Ascending aorta (tissue), 2 donors: ENCODE data around the gene SDK2. TPM values are rescaled to one million over a fixed set of nuclear protein-coding genes. Genes with fewer than 3 reads are reported as not detected.

Source experiments
- DNase-seq, 2 donors: peaks; one replicate each; pipeline ENCODE4 v3.0.0-alpha.2; 2019; ENCODE audit warnings: low spot score in 2 of 2
- H3K27ac ChIP-seq, 2 donors: fragments of 200-600 bp; sonication (generic); one replicate each; pipeline ENCODE4 v1.5.1; 2016 to 2017; ENCODE audit warnings: mild to moderate bottlenecking in 1 of 2
- H3K27me3 ChIP-seq: fragments of 200-600 bp; sonication (generic); one replicate; pipeline ENCODE4 v1.5.1; 2017
- H3K36me3 ChIP-seq, 2 donors: fragments of 200-600 bp; sonication (generic); one replicate each; pipeline ENCODE4 v1.5.1; 2016
- H3K4me1 ChIP-seq, 2 donors: fragments of 200-600 bp; sonication (generic); one replicate each; pipeline ENCODE4 v1.5.1; 2016 to 2017; ENCODE audit warnings: mild to moderate bottlenecking in 1 of 2
- H3K4me3 ChIP-seq, 2 donors: fragments of 200-600 bp; sonication (generic); one replicate each; pipeline ENCODE4 v1.5.1; 2016 to 2017; ENCODE audit warnings: mild to moderate bottlenecking in 1 of 2
- H3K9me3 ChIP-seq, 2 donors: fragments of 200-600 bp; sonication (generic); one replicate each; pipeline ENCODE4 v1.5.1; 2016
- intact Hi-C: fragments of 100-400 bp; cut with DNase I; formaldehyde crosslinking; loops from one replicate; pipeline ENCODE4 v1.15.1; 2023
- total RNA-seq: library from RNA; depleted of rRNA; stranded (reverse); fragments of >200 nt; gene quantifications from one replicate; pipeline ENCODE4 v1.1.0, GENCODE V29; 2016
- TF ChIP-seq, protein P1 (sequence below), 3 experiments: fragments of 200-600 bp in 2 of 3; fragments of 450-650 bp in 1 of 3; sonication (generic) in 2 of 3; IDR thresholded peaks; one replicate each; pipeline ENCODE4 v1.5.1; 2016 to 2019; ENCODE audit warnings: antibody characterized with exemption in 3 of 3, mild to moderate bottlenecking in 1 of 3, moderate library complexity in 1 of 3

SDK2 gene
- total RNA-seq, 1 donor from 2014 or later = 8.1 TPM

DNA sequence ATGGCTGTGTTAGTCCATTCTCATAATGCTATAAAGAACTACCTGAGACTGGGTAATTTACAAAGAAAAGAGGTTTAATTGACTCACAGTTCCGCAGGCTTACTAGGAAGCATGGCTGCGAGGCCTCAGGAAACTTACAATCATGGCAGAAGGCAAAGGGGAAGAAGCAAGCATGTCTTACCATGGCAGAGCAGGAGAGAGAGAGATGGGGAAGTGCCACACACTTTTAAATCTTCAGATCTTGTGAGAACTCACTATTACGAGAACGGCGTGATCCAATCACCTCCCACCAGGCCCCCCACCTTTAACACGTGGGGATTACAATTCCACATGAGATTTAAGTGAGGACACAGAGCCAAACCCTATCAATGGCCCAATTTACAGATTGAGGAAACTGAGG is 96.5 kb downstream of the SDK2 start:
- no peak overlapping the region for H3K27ac ChIP-seq
- no peaks in the 10 kb centered on the region for H3K9me3 ChIP-seq
- H3K4me3 ChIP-seq = no peak overlapping the region
- H3K4me1 ChIP-seq = no peaks in the 10 kb centered on the region
- TF ChIP-seq, protein P1, sequence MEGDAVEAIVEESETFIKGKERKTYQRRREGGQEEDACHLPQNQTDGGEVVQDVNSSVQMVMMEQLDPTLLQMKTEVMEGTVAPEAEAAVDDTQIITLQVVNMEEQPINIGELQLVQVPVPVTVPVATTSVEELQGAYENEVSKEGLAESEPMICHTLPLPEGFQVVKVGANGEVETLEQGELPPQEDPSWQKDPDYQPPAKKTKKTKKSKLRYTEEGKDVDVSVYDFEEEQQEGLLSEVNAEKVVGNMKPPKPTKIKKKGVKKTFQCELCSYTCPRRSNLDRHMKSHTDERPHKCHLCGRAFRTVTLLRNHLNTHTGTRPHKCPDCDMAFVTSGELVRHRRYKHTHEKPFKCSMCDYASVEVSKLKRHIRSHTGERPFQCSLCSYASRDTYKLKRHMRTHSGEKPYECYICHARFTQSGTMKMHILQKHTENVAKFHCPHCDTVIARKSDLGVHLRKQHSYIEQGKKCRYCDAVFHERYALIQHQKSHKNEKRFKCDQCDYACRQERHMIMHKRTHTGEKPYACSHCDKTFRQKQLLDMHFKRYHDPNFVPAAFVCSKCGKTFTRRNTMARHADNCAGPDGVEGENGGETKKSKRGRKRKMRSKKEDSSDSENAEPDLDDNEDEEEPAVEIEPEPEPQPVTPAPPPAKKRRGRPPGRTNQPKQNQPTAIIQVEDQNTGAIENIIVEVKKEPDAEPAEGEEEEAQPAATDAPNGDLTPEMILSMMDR (IDR thresholded peaks at IDR 0.05) = no peak
- DNase-seq = no peak
- intact Hi-C loops = no loop called here
- H3K27me3 ChIP-seq = no peaks in the 10 kb centered on the region
- H3K36me3 ChIP-seq = no peaks in the 10 kb centered on the region

DNA sequence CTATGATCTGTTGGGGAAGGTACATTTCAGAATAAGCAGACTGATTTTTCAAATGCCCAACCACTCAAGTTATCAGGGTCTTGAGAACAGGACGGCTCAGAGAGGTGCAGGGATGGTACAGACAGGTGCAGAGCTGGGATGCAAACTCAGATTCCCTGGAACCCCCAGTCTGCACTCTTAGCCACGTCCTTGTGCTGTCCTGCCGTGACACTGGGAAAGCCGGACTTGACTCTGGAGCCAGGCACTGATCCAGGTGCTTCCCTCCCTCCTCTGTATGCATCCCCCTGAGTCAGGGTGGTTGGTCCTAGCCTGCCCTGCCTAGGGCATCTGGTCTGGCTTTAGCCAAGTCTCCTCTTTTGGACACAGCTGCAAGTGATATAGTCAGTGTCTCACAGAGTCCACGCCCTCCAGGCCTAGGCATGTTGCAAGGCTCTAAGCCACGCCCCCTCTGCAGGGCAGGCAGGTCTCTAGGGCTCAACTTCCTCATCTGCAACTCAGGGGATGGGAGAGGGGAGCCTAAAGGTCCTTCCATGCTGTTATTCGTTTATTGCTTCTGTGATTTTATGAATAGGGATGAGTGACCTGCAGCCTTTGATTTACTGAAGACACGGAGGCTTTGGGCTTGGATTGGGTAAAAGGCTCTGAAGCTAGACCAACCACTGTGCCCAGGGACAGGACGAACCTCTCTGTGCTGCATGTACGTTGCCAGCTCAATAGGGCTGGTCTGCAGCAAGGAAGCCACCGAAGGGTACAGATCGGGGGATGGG is 97.3 kb downstream of the SDK2 start:
- H3K9me3 ChIP-seq = no peaks in the 10 kb centered on the region
- H3K27ac ChIP-seq = no peak overlapping the region
- H3K4me1 ChIP-seq = no peaks in the 10 kb centered on the region
- intact Hi-C loops = no loop called here
- DNase-seq = no peak
- H3K4me3 ChIP-seq = no peak overlapping the region
- no peaks in the 10 kb centered on the region for H3K27me3 ChIP-seq
- H3K36me3 ChIP-seq = no peaks in the 10 kb centered on the region
- TF ChIP-seq, protein P1 (IDR thresholded peaks at IDR 0.05) = no peak

DNA sequence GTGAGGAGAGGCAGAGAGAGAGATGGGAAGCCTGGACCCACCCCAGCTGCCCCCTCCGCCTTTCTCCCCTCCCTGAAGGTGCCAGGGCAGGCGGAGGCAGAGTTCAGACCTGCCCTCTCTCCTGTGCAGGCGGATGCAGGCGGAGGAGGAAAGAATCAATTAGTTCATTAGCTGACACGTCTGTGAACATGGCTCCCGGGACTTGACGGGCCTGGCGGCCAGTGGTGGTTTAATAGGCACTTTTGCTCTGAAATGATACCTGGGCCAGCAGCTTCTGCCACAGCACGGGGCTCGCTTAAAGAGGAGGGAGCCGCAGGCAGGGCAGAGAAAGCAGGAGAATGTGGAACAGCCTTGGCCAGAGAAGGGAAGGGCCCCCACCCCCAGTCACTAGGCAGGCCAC is 98.1 kb downstream of the SDK2 start:
- TF ChIP-seq, protein P1 (IDR thresholded peaks at IDR 0.05) = no peak

DNA sequence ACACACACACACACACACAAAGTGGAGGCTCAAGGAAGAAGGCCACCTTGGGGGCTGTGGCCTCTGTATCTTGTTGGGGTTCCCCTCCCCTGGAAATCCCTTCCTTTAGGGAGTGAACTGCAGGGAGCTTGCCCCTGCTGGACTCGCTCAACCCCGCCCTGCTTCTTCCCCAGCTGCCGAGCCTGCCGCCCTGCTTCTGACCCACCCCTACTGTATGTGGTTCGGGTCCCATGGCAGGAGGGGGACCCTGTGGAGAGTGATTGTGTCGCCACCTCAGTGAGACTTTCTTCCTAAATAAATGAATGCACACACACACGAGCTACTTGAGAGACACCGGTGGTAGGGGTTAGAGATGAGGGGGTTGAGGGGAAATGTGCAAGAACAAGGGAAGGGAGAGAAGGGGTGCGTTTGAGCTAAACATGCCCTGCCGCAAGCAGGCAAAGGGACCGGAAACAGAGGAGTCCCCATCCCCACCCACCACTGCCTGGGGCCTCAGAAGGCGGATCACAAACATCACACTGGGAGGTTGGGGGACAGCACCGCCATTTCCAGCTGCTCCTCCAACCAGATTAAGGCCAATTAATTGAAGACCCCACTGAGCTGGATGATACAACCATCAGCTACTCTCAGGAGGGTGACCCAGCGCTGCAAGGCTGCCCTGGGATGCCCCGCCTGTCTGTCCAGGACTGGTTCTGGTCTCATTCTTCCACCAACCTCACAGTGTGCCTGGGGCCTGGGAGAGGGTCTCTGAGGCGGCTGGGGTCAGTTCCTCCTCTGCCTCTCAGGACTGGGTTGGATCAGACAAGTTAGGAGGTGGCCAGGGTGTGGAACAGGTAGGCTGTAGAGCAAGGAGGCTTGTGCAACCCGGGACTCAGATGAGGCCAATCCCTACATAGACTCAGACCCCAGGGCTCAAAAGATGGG is 98.9 kb downstream of the SDK2 start:
- Histone ChIP-seq H3K36me3 (no peaks in the 10 kb centered on the region), H3K27ac (no peak overlapping the region), H3K27me3 (no peaks in the 10 kb centered on the region), H3K4me1 (no peaks in the 10 kb centered on the region), H3K4me3 (no peak overlapping the region), H3K9me3 (no peaks in the 10 kb centered on the region)
- TF ChIP-seq, protein P1 (IDR thresholded peaks at IDR 0.05) = no peak
- no peak for DNase-seq
- intact Hi-C loops = no loop called here

More for the DNA sequence above, 98.1 kb downstream of the SDK2 start:
- intact Hi-C loops = no loop called here
- Histone ChIP-seq H3K9me3 (no peaks in the 10 kb centered on the region), H3K4me3 (no peak overlapping the region), H3K4me1 (no peaks in the 10 kb centered on the region), H3K27me3 (no peaks in the 10 kb centered on the region), H3K27ac (no peak overlapping the region), H3K36me3 (no peaks in the 10 kb centered on the region)
- DNase-seq = no peak

DNA sequence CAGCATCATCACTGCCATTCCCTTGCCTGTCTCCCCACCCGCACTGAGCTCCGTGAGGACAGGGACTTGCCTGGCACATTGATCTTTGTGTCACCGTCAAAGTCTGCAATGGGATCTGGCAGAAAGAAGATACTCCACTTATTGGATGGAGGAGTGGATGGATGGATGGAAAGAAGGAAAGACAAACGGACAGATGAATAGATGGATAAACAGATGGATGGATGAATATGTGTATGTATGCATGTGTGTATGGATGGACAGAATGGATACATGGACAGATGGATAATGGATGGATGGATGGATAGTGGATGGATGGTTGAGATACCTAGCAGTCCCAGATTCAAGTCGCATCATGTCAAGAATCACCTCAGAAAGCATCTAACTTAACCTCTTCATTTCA is 99.9 kb downstream of the SDK2 start:
- DNase-seq = no peak
- Histone ChIP-seq H3K4me3 (no peak overlapping the region), H3K27ac (no peak overlapping the region), H3K36me3 (no peaks in the 10 kb centered on the region), H3K4me1 (no peaks in the 10 kb centered on the region), H3K27me3 (no peaks in the 10 kb centered on the region), H3K9me3 (no peaks in the 10 kb centered on the region)
- intact Hi-C loops = no loop called here
- TF ChIP-seq, protein P1 (IDR thresholded peaks at IDR 0.05) = no peak
